C4-2B (cell line): Measurements from ENCODE around the gene RNF207.
A peak's percentile ranks its signal among the peaks of the same experiment; 100 is the strongest.

ENCODE experiments used
- H3K27ac ChIP-seq: fragments of 450-650 bp; 2 replicates; pipeline ENCODE4 v1.5.1; 2017
- ZFX ChIP-seq: fragments of 450-650 bp; IDR thresholded peaks from 2 replicates; pipeline ENCODE4 v1.6.1; 2017
- TF ChIP-seq, protein P1 (sequence below): fragments of 450-650 bp; conservative IDR thresholded peaks from 2 replicates; pipeline ENCODE4 v1.5.1; 2017; ENCODE audit warnings: mild to moderate bottlenecking

RNF207 gene

DNA sequence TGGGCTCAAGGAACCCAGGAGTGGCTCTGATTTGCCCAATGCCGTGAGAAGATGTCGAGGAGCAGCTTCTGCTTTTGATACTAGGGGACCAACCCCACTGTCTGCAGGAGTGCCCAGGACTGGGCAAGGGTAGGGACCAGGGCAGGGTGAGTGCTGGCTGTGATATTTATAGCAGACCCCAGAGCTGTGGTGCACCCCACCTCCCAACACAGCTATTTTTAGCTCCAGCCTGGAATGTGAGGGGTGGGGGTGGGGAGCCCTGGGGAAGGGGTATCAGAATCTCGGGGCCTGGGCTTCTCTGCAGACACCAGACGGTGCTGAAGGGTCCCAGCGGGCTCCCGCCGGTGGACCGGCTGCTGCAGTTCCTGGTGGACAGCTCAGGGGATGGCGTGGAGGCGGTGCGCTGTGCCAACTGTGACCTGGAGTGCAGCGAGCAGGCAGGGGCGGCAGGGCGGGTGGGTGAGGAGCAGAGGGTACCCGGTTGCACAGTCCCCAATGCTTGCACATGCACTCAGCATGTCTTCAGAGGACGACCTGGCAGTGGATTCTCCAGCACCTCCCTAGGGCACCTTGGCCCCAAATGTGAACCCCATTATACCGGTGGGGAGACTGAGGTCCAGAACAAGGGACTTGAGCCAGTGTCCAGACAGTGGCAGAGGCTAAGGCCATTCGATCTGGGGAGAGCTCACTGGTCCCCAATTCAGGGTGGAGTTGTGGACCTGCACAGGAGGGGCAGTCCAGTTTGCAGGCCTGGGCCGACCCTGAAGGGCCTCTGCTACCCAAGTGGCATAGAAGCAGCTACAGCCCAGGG, 1.4 kb downstream of the RNF207 start:
- no peak for TF ChIP-seq ZFX
- TF ChIP-seq, protein P1, sequence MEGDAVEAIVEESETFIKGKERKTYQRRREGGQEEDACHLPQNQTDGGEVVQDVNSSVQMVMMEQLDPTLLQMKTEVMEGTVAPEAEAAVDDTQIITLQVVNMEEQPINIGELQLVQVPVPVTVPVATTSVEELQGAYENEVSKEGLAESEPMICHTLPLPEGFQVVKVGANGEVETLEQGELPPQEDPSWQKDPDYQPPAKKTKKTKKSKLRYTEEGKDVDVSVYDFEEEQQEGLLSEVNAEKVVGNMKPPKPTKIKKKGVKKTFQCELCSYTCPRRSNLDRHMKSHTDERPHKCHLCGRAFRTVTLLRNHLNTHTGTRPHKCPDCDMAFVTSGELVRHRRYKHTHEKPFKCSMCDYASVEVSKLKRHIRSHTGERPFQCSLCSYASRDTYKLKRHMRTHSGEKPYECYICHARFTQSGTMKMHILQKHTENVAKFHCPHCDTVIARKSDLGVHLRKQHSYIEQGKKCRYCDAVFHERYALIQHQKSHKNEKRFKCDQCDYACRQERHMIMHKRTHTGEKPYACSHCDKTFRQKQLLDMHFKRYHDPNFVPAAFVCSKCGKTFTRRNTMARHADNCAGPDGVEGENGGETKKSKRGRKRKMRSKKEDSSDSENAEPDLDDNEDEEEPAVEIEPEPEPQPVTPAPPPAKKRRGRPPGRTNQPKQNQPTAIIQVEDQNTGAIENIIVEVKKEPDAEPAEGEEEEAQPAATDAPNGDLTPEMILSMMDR = no peak

DNA sequence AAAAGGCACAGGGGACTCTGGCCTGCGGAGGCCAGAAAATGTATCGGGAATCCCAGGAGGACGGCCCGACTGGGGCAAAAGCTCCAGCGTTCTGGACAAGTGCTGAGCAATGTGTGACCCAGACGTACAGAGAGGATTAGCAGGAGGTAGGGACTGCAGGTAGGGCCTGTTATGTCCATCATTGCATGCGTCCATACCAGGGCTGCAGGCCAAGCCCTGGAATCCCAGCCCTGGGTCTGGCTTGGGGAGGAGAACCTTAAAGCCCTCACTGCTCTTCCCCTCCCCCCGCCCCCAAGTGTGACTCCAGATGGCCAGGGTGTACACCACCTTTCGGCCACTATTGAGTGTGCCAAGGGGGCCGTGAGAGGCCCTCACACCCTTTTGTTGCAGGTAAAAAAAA, 2.0 kb downstream of the RNF207 start:
- no peak overlapping the region for H3K27ac ChIP-seq

More for the DNA sequence above, 1.4 kb downstream of the RNF207 start:
- H3K27ac ChIP-seq = peak overlapping the region; percentile 84

DNA sequence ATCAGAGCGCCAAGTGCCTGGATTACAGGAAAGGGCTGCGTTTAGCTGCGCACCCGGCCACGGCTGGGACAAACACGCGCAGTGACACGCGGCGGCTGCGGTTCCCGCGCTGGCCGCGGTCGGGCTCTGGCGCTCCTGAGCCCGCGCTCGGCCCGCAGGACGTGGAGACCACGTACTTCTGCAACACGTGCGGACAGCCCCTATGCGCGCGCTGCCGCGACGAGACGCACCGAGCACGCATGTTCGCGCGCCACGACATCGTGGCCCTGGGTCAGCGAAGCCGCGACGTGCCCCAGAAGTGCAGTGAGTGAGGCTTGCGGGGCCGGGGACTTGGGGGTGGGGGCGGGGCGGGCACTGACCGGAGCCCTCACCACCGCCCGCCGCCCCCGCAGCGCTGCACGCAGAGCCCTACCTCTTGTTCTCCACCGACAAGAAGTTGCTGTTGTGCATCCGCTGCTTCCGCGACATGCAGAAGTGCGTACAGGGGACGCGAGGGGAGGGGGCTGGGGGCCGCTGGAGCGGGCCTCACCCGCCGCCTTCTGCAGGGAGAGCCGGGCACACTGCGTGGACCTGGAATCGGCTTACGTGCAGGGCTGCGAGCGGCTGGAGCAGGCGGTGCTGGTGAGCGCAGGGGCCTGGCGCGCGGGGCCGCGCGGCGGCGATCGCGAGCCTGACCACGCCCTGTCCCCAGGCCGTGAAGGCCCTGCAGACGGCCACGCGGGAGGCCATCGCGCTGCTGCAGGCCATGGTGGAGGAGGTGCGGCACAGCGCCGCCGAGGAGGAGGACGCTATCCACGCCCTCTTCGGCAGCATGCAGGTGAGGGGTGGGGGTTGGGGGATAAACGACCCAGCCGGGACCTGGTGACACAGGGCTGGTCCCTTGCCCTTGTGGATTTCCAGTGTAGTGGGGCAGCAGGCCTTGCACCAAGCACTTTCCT, 3.1 kb downstream of the RNF207 start:
- TF ChIP-seq, protein P1 = no peak
- TF ChIP-seq ZFX = no peak
- H3K27ac ChIP-seq = no peak overlapping the region

More for the DNA sequence above, 2.0 kb downstream of the RNF207 start:
- TF ChIP-seq, protein P1 = no peak
- TF ChIP-seq ZFX = no peak

DNA sequence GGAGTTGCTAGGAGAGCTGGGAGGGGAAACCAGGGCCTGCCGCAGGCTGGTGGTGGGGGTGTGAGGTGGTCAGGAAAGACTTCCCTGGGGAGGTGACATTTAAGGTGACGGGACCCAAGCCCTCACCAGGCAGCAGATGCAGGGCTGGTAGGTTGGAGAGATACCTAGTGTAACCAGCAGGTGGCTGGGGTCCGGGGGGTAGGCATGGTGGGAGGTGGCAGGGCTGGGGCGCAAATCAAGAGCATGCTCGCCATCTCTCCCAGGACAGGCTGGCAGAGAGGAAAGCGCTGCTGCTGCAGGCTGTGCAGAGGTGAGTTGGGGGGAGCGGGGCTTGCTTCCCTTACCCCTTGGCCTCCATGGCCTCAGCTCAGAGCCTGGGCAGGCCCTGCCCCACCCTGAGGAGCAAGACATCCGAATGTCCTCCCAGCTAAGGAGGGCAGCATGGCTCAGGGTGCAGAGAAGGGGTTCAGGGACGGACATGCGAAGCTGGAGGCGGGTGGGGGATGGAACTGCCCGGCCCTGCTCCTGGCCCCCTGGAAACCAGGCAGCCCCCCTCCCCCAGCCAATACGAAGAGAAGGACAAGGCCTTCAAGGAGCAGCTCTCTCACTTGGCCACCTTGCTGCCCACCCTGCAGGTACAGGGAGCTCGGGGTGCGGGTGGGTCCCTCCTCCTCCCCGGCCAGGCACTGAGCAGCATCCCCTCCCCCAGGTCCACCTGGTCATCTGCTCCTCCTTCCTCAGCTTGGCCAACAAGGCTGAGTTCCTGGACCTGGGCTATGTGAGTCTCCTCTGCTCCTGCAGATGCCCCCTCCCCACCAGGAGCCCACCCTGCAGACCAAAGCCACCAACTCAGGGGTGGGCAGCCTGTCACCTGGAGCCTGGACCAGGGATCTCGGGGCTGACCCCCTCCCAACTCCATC, 4.0 kb downstream of the RNF207 start:
- TF ChIP-seq, protein P1 = no peak
- no peak for TF ChIP-seq ZFX
- H3K27ac ChIP-seq = no peak overlapping the region

DNA sequence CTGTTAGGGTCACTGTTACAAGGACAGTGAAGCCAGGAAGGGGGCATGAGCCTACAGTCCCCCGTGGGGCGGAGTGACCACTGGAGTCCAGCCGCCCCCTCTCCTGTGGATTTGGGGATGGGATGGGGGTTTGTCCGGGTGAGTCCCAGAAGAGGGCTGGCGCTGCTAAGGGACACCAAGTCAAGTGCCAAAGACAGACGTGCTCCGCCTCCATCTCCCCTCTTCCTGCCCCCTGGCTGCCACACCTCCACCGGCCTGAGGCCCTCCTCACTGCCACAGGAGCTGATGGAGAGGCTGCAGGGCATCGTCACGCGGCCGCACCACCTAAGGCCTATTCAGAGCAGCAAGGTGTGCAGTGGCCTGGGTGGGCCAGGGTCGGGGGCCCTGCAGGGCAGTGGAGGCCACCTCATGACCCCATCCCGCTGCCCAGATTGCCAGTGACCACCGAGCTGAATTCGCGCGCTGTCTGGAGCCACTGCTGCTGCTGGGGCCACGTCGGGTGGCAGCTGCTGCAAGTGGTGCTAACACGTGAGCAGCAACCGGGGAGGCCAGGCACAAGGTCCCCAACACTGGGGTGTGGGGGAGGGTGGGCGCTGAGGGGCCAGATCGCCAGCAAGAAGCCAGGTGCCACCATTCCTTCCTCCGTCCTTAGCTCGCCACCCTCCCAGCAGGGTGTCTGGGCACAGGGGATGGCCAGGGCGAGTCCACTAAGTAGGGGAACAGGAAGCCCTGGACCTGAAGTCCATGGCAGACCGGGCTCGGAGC, 4.9 kb downstream of the RNF207 start:
- TF ChIP-seq, protein P1 = no peak
- TF ChIP-seq ZFX = no peak
- H3K27ac ChIP-seq = no peak overlapping the region

DNA sequence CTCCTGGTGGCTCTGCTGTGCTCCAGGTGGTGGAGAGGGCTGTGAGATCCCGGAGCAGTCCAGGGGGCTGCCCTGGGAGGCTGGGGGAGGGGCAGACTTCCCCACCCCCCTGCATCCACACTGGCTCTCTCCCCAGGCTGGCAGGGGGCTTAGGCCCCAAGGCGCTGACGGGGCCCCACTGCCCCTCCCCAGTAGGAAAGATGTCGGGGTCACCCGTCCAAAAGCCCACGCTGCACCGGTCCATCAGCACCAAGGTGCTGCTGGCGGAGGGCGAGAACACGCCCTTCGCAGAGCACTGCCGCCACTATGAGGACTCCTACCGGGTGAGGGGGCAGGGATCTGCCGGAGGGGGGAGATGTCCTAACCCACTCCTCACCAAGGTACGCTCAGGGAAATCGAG, 5.8 kb downstream of the RNF207 start:
- no peak overlapping the region for H3K27ac ChIP-seq
- no peak for TF ChIP-seq ZFX
- TF ChIP-seq, protein P1 = no peak
